GM19395 (cell line): ENCODE measurements around the gene PGM1.

Experiments used
- ATAC-seq: cut with Tn5 transposase; IDR thresholded peaks from one replicate; pipeline ENCODE4 v1.9.1; 2021; ENCODE audit warnings: mild to moderate bottlenecking, moderate library complexity; ENCODE audit not compliant: unreplicated experiment

The PGM1 gene

DNA sequence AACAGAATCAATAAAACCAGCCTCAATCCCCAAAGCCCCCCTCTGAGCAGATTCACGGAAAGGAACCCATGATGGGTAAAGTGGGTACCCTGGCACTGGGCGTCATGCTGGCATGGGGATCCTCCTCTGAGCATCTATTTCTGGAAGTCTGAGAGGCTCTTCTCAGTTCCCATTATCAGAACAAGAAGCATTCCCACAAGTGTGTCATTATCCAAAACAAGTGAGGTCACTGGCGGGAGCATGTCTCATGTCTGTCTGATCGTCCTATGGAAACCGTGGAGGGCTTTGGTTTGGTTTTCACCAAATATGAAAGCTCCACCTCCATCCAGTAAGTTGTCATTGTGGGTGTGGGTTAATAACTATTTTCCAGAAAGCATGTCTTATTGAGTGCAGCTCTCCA lies 70.7 kb downstream of the PGM1 start:
- no peak for ATAC-seq

DNA sequence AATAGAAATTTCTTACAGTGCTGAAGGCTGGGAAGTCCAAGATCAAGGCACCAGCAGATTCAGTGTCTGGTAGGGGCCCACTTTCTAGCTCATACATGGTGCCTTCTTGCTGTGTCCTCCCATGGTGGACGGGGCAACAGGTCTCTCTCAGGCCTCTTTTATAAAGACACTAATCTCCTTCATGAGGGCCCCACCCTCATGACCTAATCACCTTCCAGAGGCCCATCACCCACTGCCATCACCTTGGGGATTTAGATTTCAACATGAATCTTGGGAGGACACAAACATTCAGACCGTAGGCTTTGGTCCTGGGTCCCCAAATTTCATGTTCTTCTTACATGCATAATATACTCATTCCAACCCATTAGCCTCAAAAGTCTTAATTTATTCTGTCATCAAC lies 71.5 kb downstream of the PGM1 start:
- ATAC-seq: no peak

DNA sequence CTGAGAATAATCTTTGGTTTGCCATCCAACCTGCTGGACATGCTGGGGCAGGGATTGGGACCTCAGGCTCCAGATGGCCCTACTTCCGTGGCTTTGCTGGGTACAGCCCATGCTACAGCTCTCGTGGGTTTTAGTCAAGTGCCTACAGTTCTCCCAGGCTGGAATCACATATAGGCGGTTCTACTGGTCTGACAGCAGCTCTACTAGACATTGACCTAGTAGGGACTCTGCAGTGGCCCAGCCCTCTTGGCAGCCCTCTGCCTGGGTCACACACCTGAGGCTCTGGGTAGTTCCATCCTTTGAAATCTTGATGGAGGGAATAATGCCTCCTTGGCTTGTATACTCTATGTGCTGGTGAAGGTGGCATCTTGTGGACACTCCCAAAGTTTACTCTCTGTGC lies 72.2 kb downstream of the PGM1 start:
- no peak for ATAC-seq

DNA sequence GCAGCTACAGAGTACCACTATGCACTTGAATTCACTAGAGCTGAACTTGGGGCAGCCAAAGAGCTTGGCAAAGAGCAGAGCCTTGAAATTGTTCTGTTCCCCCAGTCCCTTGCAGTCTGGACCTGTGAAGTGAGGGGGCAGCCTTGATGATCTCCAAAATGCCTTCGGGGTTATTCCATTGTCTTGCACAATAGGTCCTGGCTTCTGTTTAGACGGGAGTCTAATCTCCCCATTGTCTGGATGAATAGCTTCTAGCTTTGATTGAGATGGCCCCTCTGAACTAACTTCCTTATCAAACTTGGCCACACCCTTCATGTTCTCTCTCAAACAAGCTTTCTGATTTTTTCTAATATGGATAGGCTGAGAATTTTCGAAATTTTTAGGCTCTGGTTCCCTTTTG lies 72.6 kb downstream of the PGM1 start:
- ATAC-seq: no peak

DNA sequence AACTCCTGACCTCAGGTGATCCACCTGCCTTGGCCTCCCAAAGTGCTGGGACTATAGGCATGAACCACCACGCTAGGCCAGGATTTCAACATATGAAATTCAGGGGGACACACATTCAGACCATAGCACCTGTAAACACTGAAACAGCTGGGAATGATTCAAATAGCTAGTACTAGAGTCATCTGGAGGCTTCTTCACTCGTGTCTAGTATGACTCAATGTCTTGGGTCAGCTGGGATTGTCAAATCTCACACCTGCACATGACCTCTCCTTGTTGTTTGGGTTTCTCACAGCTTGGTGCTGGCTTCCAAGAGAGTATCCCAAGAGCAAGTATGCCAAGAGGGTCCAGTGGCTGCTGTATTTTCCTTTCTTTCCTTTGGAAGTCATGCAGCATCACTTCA lies 75.1 kb downstream of the PGM1 start:
- peak; percentile 56 for ATAC-seq

DNA sequence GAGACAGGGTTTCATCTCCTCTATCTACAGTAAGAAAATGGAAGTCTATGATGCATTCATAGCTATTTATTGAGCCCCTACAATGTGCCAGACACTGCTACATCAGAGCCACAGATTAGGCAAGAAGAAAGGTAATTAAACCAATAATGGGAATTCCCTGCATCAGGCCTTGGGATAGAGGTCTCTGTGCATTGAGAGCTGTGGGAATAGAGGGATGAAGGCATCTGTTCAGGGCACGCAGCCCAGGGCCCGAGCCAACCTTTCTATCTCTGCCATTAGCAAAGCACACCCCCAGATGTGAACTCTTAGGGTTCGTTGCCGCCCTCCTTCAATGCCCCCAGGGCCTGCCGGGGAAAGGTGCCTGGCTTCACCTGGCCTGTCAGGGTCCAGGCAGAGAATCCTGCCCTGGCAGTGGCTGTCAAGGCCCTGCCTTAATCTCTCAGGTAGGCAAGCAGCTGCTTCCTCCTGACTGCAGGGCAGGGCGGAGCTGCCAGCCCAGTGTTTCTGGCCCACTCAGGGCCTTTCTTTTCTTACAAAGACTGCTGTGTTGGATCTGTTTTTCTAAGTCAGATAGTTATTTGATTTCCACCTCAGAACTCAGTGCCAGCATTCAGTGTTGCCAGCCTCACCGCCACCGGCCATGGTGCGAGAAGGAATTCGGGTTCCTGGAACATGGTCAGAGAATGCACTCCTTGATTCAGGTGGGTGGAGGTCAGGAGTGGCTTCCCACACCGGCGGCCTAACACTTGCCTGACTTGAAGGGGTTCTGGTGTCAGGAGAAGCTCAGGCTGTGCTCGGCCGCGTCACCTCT lies 76.1 kb downstream of the PGM1 start:
- no peak for ATAC-seq

DNA sequence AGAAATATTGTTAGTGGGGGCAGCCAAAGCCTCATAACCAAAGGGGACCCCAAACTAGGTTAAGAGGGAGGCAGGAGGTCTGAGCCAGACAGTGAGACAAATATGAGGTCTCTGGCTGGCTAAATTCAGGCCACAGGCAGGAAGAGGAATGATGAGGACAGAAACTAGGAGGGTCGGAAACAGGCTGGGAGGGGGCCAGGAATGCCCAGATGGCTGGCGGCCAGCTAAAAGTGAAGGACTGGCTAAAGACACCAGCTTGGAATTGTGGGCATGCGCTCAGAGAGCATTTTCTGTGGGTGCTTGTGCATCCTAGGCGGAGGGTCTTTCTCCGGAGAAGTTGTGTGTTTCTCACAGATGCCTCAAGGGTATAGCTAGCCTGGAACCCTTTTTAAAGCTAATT lies 77.0 kb downstream of the PGM1 start:
- no peak for ATAC-seq

DNA sequence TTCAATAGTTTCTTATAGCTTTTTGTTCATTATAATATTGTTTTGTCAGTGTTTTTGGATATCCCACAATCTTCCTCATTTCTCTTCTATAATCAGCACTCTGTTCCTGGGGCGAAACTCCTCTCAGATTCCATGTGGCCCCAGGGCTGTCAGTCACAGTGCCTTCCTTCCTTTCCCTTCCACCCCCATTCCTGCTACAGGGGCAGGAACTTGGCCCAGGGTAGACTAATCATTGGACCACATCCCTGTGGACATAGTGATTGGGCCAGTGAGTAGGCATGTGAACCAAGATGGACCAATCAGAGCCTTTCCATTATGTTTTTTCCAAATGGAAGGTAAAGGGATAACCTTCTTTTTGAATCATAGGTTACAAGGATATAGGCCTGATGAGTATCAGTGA lies 78.3 kb downstream of the PGM1 start:
- no peak for ATAC-seq

DNA sequence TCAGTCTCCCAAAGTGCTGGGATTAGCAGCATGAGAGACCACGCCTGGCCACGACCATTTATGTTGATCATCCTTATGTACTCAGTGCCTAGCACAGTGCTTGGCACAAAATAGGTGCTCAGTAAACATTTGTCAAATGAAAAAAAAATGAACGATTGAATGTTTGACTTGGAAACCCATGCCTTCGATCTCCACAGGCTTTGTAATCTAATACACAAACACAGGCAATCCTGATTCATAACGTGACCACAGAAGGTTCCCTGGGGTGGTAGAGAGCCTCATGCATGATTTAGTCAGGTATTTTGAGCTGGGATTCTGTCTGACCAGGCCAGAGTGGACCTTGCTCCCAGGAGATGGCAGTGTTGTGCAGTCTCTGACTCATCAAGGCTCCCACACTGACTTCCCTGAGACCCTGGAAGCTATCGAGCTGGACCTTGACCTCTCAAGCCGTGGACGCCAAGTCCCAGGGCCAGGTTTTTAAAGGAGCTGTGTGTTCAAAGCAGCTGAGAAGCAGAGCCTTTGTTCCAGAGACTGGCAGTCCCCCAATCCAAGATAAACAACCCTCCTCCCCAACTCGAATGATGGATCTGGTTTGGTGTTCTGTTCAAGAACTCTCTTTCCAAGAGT lies 81.1 kb downstream of the PGM1 start:
- ATAC-seq: no peak

DNA sequence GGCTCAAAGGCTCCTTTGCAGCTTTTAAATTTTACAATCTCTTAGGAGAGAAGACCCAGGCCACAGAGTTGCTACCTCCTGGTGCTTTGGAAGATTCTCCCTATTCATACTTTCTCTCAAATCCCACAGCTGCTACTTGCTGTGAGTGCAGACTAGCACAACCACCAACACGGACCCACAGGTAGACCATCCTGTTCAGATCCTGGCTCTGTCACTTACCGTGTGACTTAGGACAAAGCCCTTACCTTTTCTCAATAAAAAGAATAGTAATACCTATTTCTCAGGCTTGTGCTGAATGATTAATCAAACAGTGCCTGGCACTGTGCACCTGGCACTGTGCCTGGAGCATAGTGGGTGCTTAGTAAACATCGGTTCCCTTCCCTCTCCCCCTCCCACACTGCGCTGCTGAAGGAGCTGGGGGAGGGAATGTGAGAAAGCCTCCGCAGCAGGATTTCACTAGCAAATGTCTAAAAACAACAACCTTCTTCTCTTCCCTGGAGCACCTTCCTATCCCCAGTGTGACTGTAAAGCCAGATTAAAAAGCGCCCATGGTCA lies 81.7 kb downstream of the PGM1 start:
- no peak for ATAC-seq

DNA sequence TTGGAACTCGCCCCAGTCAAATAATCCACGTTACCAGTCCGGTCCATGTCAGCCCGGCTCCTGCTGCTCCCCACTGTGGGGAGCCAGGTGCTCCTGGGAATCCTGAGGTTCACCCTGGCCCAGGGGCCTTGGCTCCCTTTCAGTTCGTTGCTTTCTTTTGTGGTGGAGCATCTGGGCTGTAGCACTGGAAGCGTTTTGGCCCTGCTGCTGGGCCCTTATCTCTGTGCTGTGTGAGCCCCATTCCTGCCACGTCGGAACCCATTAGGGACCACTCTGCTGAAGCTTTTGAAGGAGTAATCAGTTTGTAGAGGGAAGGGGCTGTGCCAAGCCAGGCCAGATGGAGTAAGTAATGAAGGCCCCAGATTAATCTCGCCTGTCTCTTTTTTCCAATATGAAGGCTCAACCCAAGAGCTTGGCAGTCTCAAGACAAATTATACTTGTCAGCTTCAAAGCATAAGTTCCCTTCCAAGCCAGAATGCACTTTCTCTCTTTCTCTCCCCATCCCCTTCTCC lies 82.3 kb downstream of the PGM1 start:
- ATAC-seq: no peak

DNA sequence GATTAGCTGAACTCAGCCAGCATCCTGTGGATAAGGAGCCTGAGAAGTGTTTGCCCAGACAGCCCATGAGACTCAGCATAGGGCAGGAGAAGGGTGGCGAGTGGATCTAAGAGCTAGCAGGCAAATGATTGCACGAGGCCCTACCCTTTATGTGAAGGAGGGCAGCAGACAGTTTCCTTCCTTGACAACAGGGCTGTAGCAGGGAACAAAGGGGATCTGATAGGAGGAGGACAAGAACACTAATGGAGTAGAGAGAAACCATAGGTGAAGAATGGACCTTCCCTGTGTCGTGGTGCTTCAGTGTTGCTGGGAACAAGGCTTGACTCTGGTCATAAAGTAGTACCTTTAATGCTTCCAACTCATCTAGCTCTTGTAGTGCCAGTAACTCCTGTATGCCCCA lies 84.3 kb downstream of the PGM1 start:
- ATAC-seq: no peak

DNA sequence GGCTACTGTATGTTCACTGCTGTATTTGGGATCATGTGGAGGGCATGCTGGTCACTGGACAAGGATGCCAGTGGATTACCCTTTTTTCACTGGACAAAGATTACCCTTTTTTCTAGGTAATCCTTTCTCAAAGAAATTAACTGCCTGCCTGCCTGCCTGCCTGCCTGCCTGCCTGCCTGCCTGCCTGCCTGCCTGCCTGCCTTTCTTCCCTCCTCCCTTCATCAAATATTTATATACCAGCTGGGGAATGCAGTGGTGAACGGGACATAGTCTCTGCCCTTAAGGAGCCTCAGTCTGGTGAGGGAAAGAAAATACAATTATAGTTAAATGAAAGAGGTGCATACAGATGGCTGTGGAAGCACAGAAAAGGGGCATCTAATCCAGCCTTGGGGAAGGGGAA lies 85.0 kb downstream of the PGM1 start:
- no peak for ATAC-seq

DNA sequence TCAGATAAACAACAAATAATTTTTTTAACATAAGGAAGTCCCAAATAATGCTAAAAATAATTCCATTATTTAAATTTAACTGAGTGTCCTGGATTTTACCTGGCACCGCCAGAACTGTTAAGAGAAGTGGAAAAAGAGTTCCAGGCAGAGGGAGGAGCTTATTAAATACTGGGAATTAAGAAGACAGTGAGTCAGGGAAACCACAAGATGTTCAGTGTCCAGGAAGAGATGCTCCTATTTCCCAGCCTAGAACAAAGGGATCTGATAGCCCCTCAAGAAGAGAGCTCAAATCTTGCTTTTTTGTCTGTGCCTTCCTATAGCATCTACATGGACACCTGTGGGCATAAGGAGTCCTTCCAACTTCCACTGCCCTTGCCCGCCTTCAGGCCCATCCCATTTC lies 85.9 kb downstream of the PGM1 start:
- no peak for ATAC-seq

DNA sequence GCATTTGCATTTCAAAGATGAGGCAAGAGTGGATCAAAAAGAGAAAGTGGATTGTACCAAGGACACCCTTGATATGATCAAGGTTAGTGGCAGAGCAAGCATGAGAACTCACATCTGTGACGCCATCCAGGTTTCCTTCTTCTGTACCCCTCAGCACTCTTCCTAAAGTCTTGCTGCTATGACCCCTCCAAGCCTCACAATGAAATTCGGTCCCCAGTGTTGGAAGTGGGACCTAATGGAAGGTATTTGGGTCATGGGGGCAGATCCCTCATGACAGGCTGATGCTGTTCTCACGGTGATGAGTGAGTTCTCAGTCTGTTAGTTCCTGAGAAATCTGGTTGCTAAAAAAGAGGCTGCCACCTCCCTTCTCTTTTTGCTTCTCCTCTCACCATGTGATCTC lies 86.4 kb downstream of the PGM1 start:
- no peak for ATAC-seq

DNA sequence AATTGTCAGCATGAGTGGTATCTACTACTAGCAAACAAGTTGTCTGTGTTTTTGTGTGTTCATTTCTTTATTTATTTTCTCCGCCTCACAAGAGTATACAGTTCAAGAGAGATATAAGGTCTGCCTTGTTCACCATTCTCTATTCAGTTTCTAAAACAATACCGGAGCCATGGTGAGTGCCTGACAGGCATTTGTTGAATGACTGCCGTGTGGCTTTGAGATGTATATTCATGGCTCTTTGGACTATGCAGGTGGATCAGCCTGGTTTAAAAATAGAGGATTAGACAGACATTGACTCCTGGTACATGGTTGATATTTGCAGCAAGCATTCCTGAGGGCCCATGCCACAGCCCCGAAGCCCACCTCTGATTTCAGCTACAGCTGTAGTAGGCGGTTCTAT lies 89.7 kb downstream of the PGM1 start:
- ATAC-seq: no peak

DNA sequence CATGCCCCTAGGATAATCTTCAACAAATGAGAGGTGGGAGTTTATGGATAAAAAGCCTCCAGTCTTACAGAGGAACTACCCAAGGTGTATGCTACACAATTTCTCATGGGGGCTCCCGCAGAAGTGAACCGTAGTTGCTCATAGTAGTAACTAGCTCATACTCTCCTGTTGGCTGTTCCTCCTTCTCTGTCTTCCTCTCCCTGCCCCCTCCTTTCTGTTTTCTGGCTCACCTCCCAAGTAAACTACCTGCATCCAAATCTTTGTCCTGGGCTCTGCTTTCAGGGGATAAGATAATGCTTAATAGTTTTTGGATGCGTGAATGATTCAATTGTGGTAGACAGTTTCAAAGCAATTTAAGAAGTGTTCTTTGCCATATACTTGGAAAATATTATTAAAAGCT lies 90.5 kb downstream of the PGM1 start:
- no peak for ATAC-seq

DNA sequence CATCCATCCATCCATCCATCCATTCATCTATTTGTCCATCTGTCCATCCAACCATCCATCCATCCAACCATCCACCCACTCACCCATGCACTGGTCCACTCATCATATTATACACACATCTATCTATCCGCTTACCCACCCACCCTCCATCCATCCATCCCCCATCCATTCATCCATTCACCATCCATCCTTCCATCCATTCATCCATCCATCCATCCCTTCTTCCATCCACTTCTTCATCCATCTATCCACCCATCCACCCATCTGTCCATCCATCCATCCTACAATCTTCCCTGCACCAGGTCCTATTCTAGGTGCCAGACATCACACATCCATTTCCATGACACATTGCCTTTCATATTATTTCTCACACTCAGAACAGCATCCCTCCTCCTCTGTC lies 93.5 kb downstream of the PGM1 start:
- no peak for ATAC-seq

DNA sequence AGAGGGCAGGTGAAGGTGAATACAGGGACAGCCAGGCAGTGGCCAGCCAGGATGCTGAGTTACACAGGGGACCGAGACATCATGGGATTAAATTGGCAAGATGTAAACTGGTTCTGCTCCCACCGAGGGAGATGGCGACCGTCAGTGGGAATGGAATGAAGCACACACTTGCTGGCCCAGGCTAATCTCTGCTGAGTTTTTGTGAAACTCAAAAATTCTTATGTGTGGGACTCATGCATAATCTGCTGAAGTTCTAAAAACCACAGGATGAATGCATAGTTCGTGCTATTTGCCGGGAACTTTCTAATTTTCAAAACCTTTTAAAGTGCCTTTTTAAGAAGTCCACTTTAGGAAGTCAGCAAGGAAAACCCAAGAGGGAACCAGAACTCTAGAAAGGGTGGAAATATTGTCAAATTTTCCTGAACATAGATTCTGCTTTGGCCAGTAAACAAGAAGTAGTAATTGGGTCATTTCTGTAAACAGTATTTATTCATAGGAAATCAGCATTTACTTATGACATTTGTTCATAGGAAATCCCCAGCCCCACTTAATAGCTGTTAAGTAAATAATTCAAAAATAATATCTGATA lies 95.2 kb downstream of the PGM1 start:
- no peak for ATAC-seq

DNA sequence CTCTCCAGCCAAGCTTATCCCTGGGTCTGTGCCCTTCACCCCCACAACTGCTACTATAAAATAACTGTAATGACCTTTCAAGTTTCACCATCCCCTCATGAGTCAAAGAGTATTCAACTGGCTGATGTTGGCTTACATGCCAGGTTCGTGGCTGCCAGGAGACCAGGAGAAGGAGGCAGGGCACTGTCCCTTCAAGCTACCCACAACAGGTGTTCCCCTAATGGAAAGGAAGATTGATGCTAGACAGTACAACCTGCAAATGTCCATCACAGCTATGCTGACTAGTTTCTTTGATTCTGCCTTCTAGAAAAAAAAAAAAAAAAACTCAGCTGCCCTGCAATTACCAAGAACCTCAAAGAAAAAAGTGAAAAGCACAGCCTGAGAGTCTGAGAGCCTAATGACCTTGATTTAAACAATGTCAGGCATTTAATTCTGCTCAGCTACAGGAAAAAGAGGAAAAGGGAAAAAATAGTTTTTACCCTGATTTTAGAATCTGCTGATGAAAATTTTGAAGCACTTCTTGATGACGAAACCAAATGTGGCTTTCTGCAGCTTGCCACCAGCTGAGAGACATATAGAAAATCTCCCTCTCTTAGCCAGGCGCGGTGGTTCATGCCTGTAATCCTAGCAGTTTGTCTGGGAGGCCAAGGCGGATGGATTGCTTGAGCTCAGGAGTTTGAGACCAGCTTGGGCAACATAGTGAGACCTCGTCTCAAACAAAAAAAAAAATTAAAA lies 97.9 kb downstream of the PGM1 start:
- ATAC-seq: no peak

DNA sequence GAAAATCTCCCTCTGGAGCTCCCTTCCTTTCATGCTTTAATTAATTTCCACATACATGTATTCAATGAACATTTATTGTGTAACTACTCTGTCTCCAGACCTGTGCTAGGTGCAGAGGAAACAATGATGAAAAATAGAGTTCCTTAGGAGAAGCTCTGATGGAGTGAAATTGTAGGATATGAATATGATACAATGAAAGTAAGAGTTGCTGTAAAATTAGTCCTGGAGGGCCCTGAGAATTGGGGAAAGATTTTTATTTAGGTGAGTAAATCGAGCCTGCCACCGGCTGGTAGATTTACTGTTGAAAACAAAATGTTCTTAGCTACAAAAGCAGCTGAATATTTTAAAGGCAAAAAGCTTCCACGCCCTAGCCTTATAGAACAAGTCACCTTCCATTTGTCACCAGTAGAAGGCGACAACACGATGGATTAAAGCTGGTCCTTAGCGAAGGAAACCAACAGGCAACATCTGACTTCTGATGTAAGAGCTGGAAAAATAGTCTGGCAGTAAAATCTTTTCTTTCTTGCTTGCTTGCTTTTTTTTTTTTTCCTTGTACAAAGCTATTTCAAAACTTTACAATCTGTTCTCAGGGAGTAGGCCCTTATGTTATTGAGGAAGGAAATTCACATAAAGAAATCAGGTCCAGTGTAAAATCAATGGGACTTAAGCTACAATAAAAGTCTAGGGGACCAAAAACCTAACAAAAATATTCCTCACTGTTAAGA lies 98.7 kb downstream of the PGM1 start:
- peak; percentile 75 for ATAC-seq
